Spleen (tissue), 11 donors: Measurements from ENCODE around the gene PLAA. TPM values are rescaled to one million over a fixed set of nuclear protein-coding genes. Genes with fewer than 3 reads are reported as not detected.
A peak's percentile ranks its signal among the peaks of the same experiment; 100 is the strongest.

Source experiments
- DNase-seq: peaks from one replicate; pipeline ENCODE4 v3.0.0-alpha.2; 2020
- H3K27ac ChIP-seq, 8 donors: fragments of 200-600 bp; sonication (generic) in 7 of 8; 1 replicate in 4 of 8; 2 replicates in 4 of 8; pipeline versions ENCODE4 v1.5.0 to v1.8.0; 2016 to 2021; ENCODE audit warnings: inconsistent platforms in 4 of 8, mild to moderate bottlenecking in 4 of 8, moderate library complexity in 1 of 8
- H3K27me3 ChIP-seq, 7 donors: fragments of 200-600 bp; sonication (generic) in 6 of 7; replicated peaks in 1 of 7; 1 replicate in 4 of 7; 2 replicates in 3 of 7; pipeline versions ENCODE4 v1.5.0 to v1.8.0; 2016 to 2021; ENCODE audit warnings: inconsistent platforms in 3 of 7, mild to moderate bottlenecking in 1 of 7
- H3K36me3 ChIP-seq, 6 donors: fragments of 200-600 bp; sonication (generic) in 5 of 6; 1 replicate in 4 of 6; 2 replicates in 2 of 6; pipeline versions ENCODE4 v1.5.0 to v1.8.0; 2016 to 2021; ENCODE audit warnings: inconsistent platforms in 2 of 6
- H3K4me1 ChIP-seq, 6 donors: fragments of 200-600 bp; sonication (generic) in 5 of 6; 1 replicate in 3 of 6; 2 replicates in 3 of 6; pipeline versions ENCODE4 v1.5.0 to v1.8.0; 2016 to 2021; ENCODE audit warnings: inconsistent platforms in 3 of 6
- H3K4me3 ChIP-seq, 8 donors: fragments of 200-600 bp; sonication (generic) in 7 of 8; 1 replicate in 4 of 8; 2 replicates in 4 of 8; pipeline versions ENCODE4 v1.5.0 to v1.8.0; 2016 to 2021; ENCODE audit warnings: inconsistent platforms in 4 of 8, mild to moderate bottlenecking in 4 of 8, moderate library complexity in 2 of 8
- H3K9me3 ChIP-seq, 8 donors: fragments of 200-600 bp; sonication (generic) in 7 of 8; 1 replicate in 4 of 8; 2 replicates in 4 of 8; pipeline versions ENCODE4 v1.5.0 to v1.8.0; 2016 to 2021; ENCODE audit warnings: inconsistent platforms in 4 of 8
- POLR2A ChIP-seq, 3 donors: fragments of 450-650 bp; IDR thresholded peaks; one replicate each; pipeline ENCODE4 v1.5.1; 2017; ENCODE audit warnings: antibody characterized with exemption in 3 of 3, mild to moderate bottlenecking in 1 of 3
- POLR2AphosphoS5 ChIP-seq, 3 donors: sonication (generic); formaldehyde crosslinking; IDR thresholded peaks; one replicate each; pipeline ENCODE4 v1.5.1; 2017; ENCODE audit warnings: antibody characterized with exemption in 3 of 3
- WGBS, 5 donors: extraction: QIAGEN DNeasy Blood & Tissue Kit in 3 of 5; methylation state at CpG; one replicate each; pipeline versions ENCODE4 v1.1.5 to v1.1.7; 2013 to 2018; 5-methylcytosine and 5-hydroxymethylcytosine counted together
- intact Hi-C: fragments of 100-400 bp; cut with DNase I; formaldehyde crosslinking; loops from one replicate; pipeline ENCODE4 v1.15.0; 2023; ENCODE audit warnings: low total_unique reads
- polyA plus RNA-seq, 3 donors: library from polyadenylated mRNA; stranded (reverse); fragments of 200-250 nt; gene quantifications; one replicate each; pipeline ENCODE4 v1.2.1, GENCODE V29; 2013
- total RNA-seq, 7 donors: library from RNA; depleted of rRNA in 3 of 7; stranded (reverse); fragments of >200 nt in 3 of 7; fragmentation: NEBNext Ultra II Directional in 4 of 7; extraction: Animal tissue kit (Norgen Biotek cat#: 25700) in 4 of 7; gene quantifications; one replicate each; pipeline versions ENCODE4 v1.1.0 to v1.2.1, GENCODE V29; 2016 to 2021
- TF ChIP-seq, protein P1 (sequence below), 11 experiments: fragments of 200-600 bp in 7 of 11; fragments of 450-650 bp in 4 of 11; sonication (generic) in 4 of 11; IDR thresholded peaks in 8 of 11; conservative IDR thresholded peaks in 3 of 11; 1 replicate in 7 of 11; 2 replicates in 4 of 11; pipeline versions ENCODE4 v1.4.0 to v1.8.0; 2016 to 2021; ENCODE audit warnings: antibody characterized with exemption in 11 of 11, inconsistent platforms in 4 of 11, mild to moderate bottlenecking in 1 of 11
- donor health status: healthy with polysubstance abuse.
- donor health status: DM: no; HTN: no; CAD: no; lungs with moderate emphysema.
- donor health status: DM: no; HTN: no; CAD: no.
- donor health status: Bipolar disorder and iron deficiency.
- donor health status: healthy.
- donor health status: DM: no; HTN: no; CAD: no.
- donor health status: DM: yes; HTN: yes; CAD: no.

The PLAA gene
- total and polyA plus RNA-seq, 10 donors: 6.2 to 34.5 (median 26.1) TPM

GRCh38 chr9:26947736-26948135 lies 694 bp upstream of the PLAA start:
- peaks cover 0 to 12% (median 0%) of the 10 kb centered on the region in 6 donors for H3K36me3 ChIP-seq
- peak overlapping the region; percentile 87 to 99 (median 97) for H3K27ac ChIP-seq
- peak overlapping the region; percentile 74 to 99 (median 90) for H3K4me3 ChIP-seq
- peak; percentile 82 for DNase-seq
- H3K27me3 ChIP-seq: no peaks in the 10 kb centered on the region
- peaks cover 17 to 46% (median 40%) of the 10 kb centered on the region in 6 donors for H3K4me1 ChIP-seq
- 0 to 4% (median 3%) methylated on average over 9 of the region's 9 CpGs for WGBS, 5 donors
- intact Hi-C loops: loop anchor here (10.0 kb wide), 2 partner anchors 53 to 627 kb away; partner anchors contain the start of genes C9orf72 and CAAP1
- H3K9me3 ChIP-seq: no peaks in the 10 kb centered on the region
- TF ChIP-seq, protein P1, sequence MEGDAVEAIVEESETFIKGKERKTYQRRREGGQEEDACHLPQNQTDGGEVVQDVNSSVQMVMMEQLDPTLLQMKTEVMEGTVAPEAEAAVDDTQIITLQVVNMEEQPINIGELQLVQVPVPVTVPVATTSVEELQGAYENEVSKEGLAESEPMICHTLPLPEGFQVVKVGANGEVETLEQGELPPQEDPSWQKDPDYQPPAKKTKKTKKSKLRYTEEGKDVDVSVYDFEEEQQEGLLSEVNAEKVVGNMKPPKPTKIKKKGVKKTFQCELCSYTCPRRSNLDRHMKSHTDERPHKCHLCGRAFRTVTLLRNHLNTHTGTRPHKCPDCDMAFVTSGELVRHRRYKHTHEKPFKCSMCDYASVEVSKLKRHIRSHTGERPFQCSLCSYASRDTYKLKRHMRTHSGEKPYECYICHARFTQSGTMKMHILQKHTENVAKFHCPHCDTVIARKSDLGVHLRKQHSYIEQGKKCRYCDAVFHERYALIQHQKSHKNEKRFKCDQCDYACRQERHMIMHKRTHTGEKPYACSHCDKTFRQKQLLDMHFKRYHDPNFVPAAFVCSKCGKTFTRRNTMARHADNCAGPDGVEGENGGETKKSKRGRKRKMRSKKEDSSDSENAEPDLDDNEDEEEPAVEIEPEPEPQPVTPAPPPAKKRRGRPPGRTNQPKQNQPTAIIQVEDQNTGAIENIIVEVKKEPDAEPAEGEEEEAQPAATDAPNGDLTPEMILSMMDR (IDR thresholded peaks at IDR 0.05 in 8 of 11, conservative IDR thresholded peaks at IDR 0.05 in 3 of 11): no peak
- no peak for TF ChIP-seq POLR2AphosphoS5 (IDR thresholded peaks at IDR 0.05)
- no peak for TF ChIP-seq POLR2A (IDR thresholded peaks at IDR 0.05)

DNA sequence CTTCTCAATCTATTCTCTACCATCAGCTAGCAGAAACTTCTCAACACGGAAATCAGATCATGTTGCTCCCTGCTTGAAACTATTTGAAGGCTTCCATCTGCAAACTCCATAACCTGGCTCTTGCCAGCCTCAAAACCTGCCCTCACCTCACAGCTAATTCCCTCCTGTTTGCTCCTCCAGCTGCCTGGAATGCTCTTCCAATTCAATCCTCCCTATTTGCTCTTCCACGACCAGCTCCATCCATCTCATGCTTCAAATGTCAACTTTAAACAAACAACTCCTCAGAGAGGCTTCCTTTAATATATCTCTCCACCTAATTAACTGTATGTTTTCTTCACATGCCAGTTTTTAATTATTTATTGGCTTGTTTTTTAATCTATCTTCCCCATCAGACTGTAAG lies 1.5 kb downstream of the PLAA start:
- peaks cover 24 to 68% (median 56%) of the 10 kb centered on the region in 6 donors for H3K4me1 ChIP-seq
- intact Hi-C loops: loop anchor here (10.0 kb wide), 2 partner anchors 51 to 629 kb away; partner anchors contain the start of genes C9orf72 and CAAP1
- no peak for DNase-seq
- H3K27ac ChIP-seq: no peak overlapping the region
- no peaks in the 10 kb centered on the region for H3K27me3 ChIP-seq
- no peak for TF ChIP-seq POLR2A (IDR thresholded peaks at IDR 0.05)
- TF ChIP-seq, protein P1 (IDR thresholded peaks at IDR 0.05 in 8 of 11, conservative IDR thresholded peaks at IDR 0.05 in 3 of 11): no peak
- TF ChIP-seq POLR2AphosphoS5 (IDR thresholded peaks at IDR 0.05): no peak
- no peaks in the 10 kb centered on the region for H3K9me3 ChIP-seq
- peak overlapping the region in 6 of 8 donors; percentile 74 to 93 (median 85) for H3K4me3 ChIP-seq
- WGBS, 5 donors: 47 to 76% (median 66%) methylated on average over 2 of the region's 2 CpGs
- H3K36me3 ChIP-seq: peaks cover 0 to 12% (median 0%) of the 10 kb centered on the region in 6 donors

DNA sequence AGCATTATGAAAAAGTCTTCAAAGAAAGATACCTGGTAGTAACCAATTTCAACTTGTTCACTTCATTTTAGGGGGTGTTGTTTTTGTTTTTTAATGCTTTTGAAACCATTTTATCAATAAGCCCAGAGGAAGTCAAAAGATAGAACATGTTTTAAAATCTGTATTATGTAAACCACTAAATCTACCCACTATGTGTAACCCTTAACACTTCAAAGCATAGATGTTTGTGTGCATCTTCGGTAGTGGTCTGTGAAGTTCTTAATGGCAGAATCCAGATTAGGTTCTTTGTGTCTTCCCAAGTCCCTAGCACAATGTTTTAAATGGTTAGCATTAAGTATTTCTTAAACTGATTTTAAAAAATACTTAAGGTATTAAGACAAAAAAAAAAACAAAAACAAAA lies 6.3 kb downstream of the PLAA start:
- TF ChIP-seq POLR2A (IDR thresholded peaks at IDR 0.05) (no peak), POLR2AphosphoS5 (IDR thresholded peaks at IDR 0.05) (no peak)
- TF ChIP-seq, protein P1 (IDR thresholded peaks at IDR 0.05 in 8 of 11, conservative IDR thresholded peaks at IDR 0.05 in 3 of 11): no peak
- no peak for DNase-seq
- Histone ChIP-seq H3K27ac (no peak overlapping the region), H3K27me3 (no peaks in the 10 kb centered on the region), H3K4me3 (no peak overlapping the region), H3K9me3 (peaks cover 0 to 21% (median 15%) of the 10 kb centered on the region in 8 donors), H3K36me3 (peaks cover 0 to 19% (median 0%) of the 10 kb centered on the region in 6 donors), H3K4me1 (peaks cover 20 to 83% (median 62%) of the 10 kb centered on the region in 6 donors)
- 81 to 85% (median 83%) methylated on average over 1 of the region's 1 CpG for WGBS, 5 donors
- intact Hi-C loops: loop anchor here (10.0 kb wide), 2 partner anchors 46 to 634 kb away; partner anchors contain the start of genes C9orf72 and CAAP1

DNA sequence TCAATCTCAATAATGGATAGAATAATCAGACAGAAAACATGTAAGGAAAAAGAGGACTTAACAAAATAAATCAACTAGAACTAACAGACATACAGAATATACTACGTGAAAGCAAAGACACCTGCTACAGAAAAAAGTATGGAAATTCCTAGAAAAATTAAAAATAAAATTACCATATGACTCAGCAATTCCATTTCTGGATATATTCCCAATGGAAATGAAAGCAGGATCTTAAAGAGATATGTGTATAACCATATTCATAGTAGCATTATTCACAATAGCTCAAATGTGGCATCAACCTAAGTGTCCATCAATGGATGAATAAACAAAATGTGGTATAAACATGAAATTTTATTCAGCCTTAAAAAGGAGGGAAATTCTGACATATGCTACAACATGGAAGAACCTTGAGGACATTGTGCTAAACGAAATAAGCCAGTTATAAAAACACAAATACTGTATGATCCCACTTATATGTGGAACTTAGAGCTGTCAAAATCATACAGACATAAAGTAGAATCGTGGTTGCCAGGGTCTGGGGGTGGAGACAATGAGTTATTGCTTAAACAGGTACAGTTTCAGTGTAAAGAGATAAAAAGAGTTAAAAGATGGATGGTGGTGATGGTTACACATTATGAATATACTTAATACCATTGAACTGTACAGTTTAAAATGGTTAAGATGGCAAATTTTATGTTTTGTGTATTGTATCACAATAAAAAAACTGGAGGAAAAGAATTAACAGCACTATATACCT lies 6.9 kb downstream of the PLAA start:
- H3K27ac ChIP-seq: no peak overlapping the region
- TF ChIP-seq POLR2AphosphoS5 (IDR thresholded peaks at IDR 0.05) (no peak), POLR2A (IDR thresholded peaks at IDR 0.05) (no peak)
- TF ChIP-seq, protein P1 (IDR thresholded peaks at IDR 0.05 in 8 of 11, conservative IDR thresholded peaks at IDR 0.05 in 3 of 11): no peak
- no peak overlapping the region for H3K4me3 ChIP-seq
- H3K36me3 ChIP-seq: peaks cover 0 to 19% (median 0%) of the 10 kb centered on the region in 6 donors
- intact Hi-C loops: loop anchor here (10.0 kb wide), 2 partner anchors 45 to 635 kb away; partner anchors contain the start of genes C9orf72 and CAAP1
- H3K27me3 ChIP-seq: no peaks in the 10 kb centered on the region
- H3K4me1 ChIP-seq: peaks cover 13 to 83% (median 57%) of the 10 kb centered on the region in 6 donors
- DNase-seq: no peak
- WGBS, 5 donors: 82 to 91% (median 84%) methylated on average over 3 of the region's 3 CpGs
- H3K9me3 ChIP-seq: peaks cover 0 to 21% (median 15%) of the 10 kb centered on the region in 8 donors
